ENCODE data around the gene ACTL8. TPM values are rescaled to one million over a fixed set of nuclear protein-coding genes. Genes with fewer than 3 reads are reported as not detected.

ACTL8 gene
- polyA plus RNA-seq, 1 donor (not counting 4 experiments of a cell fraction or from before 2014, with no cell fraction given): not detected

- FAIRE-seq (no peak), DNase-seq (ENCODE audit: low read depth, low spot score) (no peak)
- H3K27ac ChIP-seq (ENCODE audit: control insufficient read depth, insufficient read depth, low read length): no peak overlapping the region
- no peaks in the 10 kb centered on the region for H3K9me3 ChIP-seq (ENCODE audit: control insufficient read depth, low read depth, low read length)
- no peaks in the 10 kb centered on the region for H3K27me3 ChIP-seq (ENCODE audit: control insufficient read depth, extremely low read depth, insufficient read depth, low read length)
- H3K9me1 ChIP-seq (ENCODE audit: control insufficient read depth, extremely low read depth, insufficient read depth, low read length): no peaks in the 10 kb centered on the region
- TF ChIP-seq, protein P1, sequence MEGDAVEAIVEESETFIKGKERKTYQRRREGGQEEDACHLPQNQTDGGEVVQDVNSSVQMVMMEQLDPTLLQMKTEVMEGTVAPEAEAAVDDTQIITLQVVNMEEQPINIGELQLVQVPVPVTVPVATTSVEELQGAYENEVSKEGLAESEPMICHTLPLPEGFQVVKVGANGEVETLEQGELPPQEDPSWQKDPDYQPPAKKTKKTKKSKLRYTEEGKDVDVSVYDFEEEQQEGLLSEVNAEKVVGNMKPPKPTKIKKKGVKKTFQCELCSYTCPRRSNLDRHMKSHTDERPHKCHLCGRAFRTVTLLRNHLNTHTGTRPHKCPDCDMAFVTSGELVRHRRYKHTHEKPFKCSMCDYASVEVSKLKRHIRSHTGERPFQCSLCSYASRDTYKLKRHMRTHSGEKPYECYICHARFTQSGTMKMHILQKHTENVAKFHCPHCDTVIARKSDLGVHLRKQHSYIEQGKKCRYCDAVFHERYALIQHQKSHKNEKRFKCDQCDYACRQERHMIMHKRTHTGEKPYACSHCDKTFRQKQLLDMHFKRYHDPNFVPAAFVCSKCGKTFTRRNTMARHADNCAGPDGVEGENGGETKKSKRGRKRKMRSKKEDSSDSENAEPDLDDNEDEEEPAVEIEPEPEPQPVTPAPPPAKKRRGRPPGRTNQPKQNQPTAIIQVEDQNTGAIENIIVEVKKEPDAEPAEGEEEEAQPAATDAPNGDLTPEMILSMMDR (optimal IDR thresholded peaks at IDR 0.05 in 1 of 3, IDR thresholded peaks at IDR 0.05 in 1 of 3, conservative IDR thresholded peaks at IDR 0.05 in 1 of 3; ENCODE audit: extremely low read depth in 1 of 3, insufficient read depth in 2 of 3, low read length in 3 of 3): no peak
- TF ChIP-seq EZH2 (IDR thresholded peaks at IDR 0.05; ENCODE audit: low read length): no peak
- no peaks in the 10 kb centered on the region for H3K4me1 ChIP-seq (ENCODE audit: control insufficient read depth, extremely low read depth, insufficient read depth, low read length)
- H2AFZ ChIP-seq (ENCODE audit: control insufficient read depth, low read length): no peak overlapping the region
- dilution Hi-C loops (cut with MboI; ENCODE audit: extremely low pct_ligation_motif_present, low sequenced_read_pairs): no loop called here
- H3K9ac ChIP-seq (ENCODE audit: control insufficient read depth, extremely low read depth, insufficient read depth, low read length): no peak overlapping the region
- no peaks in the 10 kb centered on the region for H3K79me2 ChIP-seq (ENCODE audit: control insufficient read depth, insufficient read depth, low read length)
- no peak overlapping the region for H3K4me2 ChIP-seq (ENCODE audit: control insufficient read depth, extremely low read depth, insufficient read depth, low read depth, low read length)
- no peaks in the 10 kb centered on the region for H4K20me1 ChIP-seq (ENCODE audit: control insufficient read depth, extremely low read depth, insufficient read depth, low read length)
- no peak overlapping the region for H3K4me3 ChIP-seq (ENCODE audit: control insufficient read depth in 2 of 3, extremely low read depth in 1 of 3, insufficient read depth in 2 of 3, low read depth in 1 of 3, low read length in 3 of 3)
- no peaks in the 10 kb centered on the region for H3K36me3 ChIP-seq (ENCODE audit: control insufficient read depth in 2 of 2, extremely low read depth in 1 of 2, insufficient read depth in 2 of 2, low read length in 2 of 2)
These were observed 45.2 kb upstream of the ACTL8 start for GRCh38 chr1:17709981-17710380.

GRCh38 chr1:17710889-17711576 is 44.1 kb upstream of the ACTL8 start:
- Histone ChIP-seq H3K79me2 (ENCODE audit: control insufficient read depth, insufficient read depth, low read length) (no peaks in the 10 kb centered on the region), H3K4me3 (ENCODE audit: control insufficient read depth in 2 of 3, extremely low read depth in 1 of 3, insufficient read depth in 2 of 3, low read depth in 1 of 3, low read length in 3 of 3) (no peak overlapping the region), H3K27me3 (ENCODE audit: control insufficient read depth, extremely low read depth, insufficient read depth, low read length) (no peaks in the 10 kb centered on the region), H3K9me1 (ENCODE audit: control insufficient read depth, extremely low read depth, insufficient read depth, low read length) (no peaks in the 10 kb centered on the region), H3K36me3 (ENCODE audit: control insufficient read depth in 2 of 2, extremely low read depth in 1 of 2, insufficient read depth in 2 of 2, low read length in 2 of 2) (no peaks in the 10 kb centered on the region), H3K9ac (ENCODE audit: control insufficient read depth, extremely low read depth, insufficient read depth, low read length) (no peak overlapping the region), H3K9me3 (ENCODE audit: control insufficient read depth, low read depth, low read length) (no peaks in the 10 kb centered on the region), H3K27ac (ENCODE audit: control insufficient read depth, insufficient read depth, low read length) (no peak overlapping the region), H2AFZ (ENCODE audit: control insufficient read depth, low read length) (no peak overlapping the region), H4K20me1 (ENCODE audit: control insufficient read depth, extremely low read depth, insufficient read depth, low read length) (no peaks in the 10 kb centered on the region), H3K4me2 (ENCODE audit: control insufficient read depth, extremely low read depth, insufficient read depth, low read depth, low read length) (no peak overlapping the region), H3K4me1 (ENCODE audit: control insufficient read depth, extremely low read depth, insufficient read depth, low read length) (no peaks in the 10 kb centered on the region)
- dilution Hi-C loops (cut with MboI; ENCODE audit: extremely low pct_ligation_motif_present, low sequenced_read_pairs): no loop called here
- DNase-seq (ENCODE audit: low read depth, low spot score): no peak
- FAIRE-seq: no peak
- TF ChIP-seq EZH2 (IDR thresholded peaks at IDR 0.05; ENCODE audit: low read length): no peak
- TF ChIP-seq, protein P1 (optimal IDR thresholded peaks at IDR 0.05 in 1 of 3, IDR thresholded peaks at IDR 0.05 in 1 of 3, conservative IDR thresholded peaks at IDR 0.05 in 1 of 3; ENCODE audit: extremely low read depth in 1 of 3, insufficient read depth in 2 of 3, low read length in 3 of 3): no peak

Data from keratinocyte (primary cell).